Trophoblast cell (in vitro differentiated cells and primary cell): ENCODE results near the gene ECHDC3.
"Not testable (repeated sequence)": the region's sequence is repeated elsewhere in the genome, so short reads cannot be mapped to it uniquely, and the experiment has no call there.

Source experiments
- DNase-seq, 2 donors: peaks; one replicate each; pipeline ENCODE4 v3.0.0-alpha.2; 2016
- H2AFZ ChIP-seq: 2 replicates; pipeline ENCODE4 v1.6.1; 2013; ENCODE audit warnings: low read length, moderate library complexity, mild to moderate bottlenecking; ENCODE audit not compliant: insufficient read depth, poor library complexity
- H2AK5ac ChIP-seq: 2 replicates; pipeline ENCODE4 v1.6.1; 2013; ENCODE audit warnings: mild to moderate bottlenecking, low read length
- H2BK120ac ChIP-seq: 2 replicates; pipeline ENCODE4 v1.6.1; 2013; ENCODE audit warnings: low read length, mild to moderate bottlenecking, moderate library complexity; ENCODE audit not compliant: insufficient read depth, poor library complexity
- H2BK12ac ChIP-seq: 2 replicates; pipeline ENCODE4 v1.6.1; 2013; ENCODE audit warnings: mild to moderate bottlenecking, low read length, moderate library complexity
- H2BK5ac ChIP-seq: 2 replicates; pipeline ENCODE4 v1.6.1; 2013; ENCODE audit warnings: low read length, low read depth, moderate library complexity, mild to moderate bottlenecking; ENCODE audit not compliant: poor library complexity
- H3K14ac ChIP-seq: 2 replicates; pipeline ENCODE4 v1.6.1; 2013; ENCODE audit warnings: mild to moderate bottlenecking, low read length
- H3K18ac ChIP-seq: 2 replicates; pipeline ENCODE4 v1.6.1; 2013; ENCODE audit warnings: mild to moderate bottlenecking, low read length
- H3K23ac ChIP-seq: 2 replicates; pipeline ENCODE4 v1.6.1; 2013; ENCODE audit warnings: low read length
- H3K27ac ChIP-seq: 2 replicates; pipeline ENCODE4 v1.5.1; 2013; ENCODE audit warnings: low read depth, mild to moderate bottlenecking, inconsistent platforms, low read length, moderate library complexity
- H3K27me3 ChIP-seq: 2 replicates; pipeline ENCODE4 v1.6.1; 2013; ENCODE audit warnings: inconsistent platforms, mild to moderate bottlenecking, low read length, moderate library complexity; ENCODE audit not compliant: insufficient read depth
- H3K36me3 ChIP-seq, 2 experiments: 1 replicate in 1 of 2; 2 replicates in 1 of 2; pipeline ENCODE4 v1.6.1; 2013; ENCODE audit warnings: low read length in 2 of 2, mild to moderate bottlenecking in 2 of 2, moderate library complexity in 1 of 2; ENCODE audit not compliant: insufficient read depth in 2 of 2, control insufficient read depth in 1 of 2
- H3K4ac ChIP-seq: 2 replicates; pipeline ENCODE4 v1.6.1; 2013; ENCODE audit warnings: low read depth, mild to moderate bottlenecking, low read length, moderate library complexity
- H3K4me1 ChIP-seq, 2 experiments: 1 replicate in 1 of 2; 2 replicates in 1 of 2; pipeline ENCODE4 v1.6.1; 2013; ENCODE audit warnings: low read length in 2 of 2, mild to moderate bottlenecking in 2 of 2, moderate library complexity in 1 of 2; ENCODE audit not compliant: insufficient read depth in 2 of 2, control insufficient read depth in 1 of 2
- H3K4me2 ChIP-seq: 2 replicates; pipeline ENCODE4 v1.6.1; 2013; ENCODE audit warnings: inconsistent platforms, mild to moderate bottlenecking, low read length, moderate library complexity
- H3K4me3 ChIP-seq: 2 replicates; pipeline ENCODE4 v1.5.1; 2013; ENCODE audit warnings: mild to moderate bottlenecking, low read depth, low read length, inconsistent platforms
- H3K79me1 ChIP-seq: one replicate; pipeline ENCODE4 v1.6.1; 2013; ENCODE audit warnings: low read length
- H3K79me2 ChIP-seq: 2 replicates; pipeline ENCODE4 v1.6.1; 2013; ENCODE audit warnings: low read length, mild to moderate bottlenecking; ENCODE audit not compliant: control insufficient read depth, insufficient read depth, poor library complexity
- H3K9ac ChIP-seq: 2 replicates; pipeline ENCODE4 v1.6.1; 2013; ENCODE audit warnings: mild to moderate bottlenecking, low read length
- H3K9me3 ChIP-seq: 2 replicates; pipeline ENCODE4 v1.6.1; 2013; ENCODE audit warnings: low read depth, mild to moderate bottlenecking, control low read depth, inconsistent platforms, low read length; ENCODE audit not compliant: insufficient read depth
- H4K12ac ChIP-seq: 2 replicates; pipeline ENCODE4 v1.6.1; 2013; ENCODE audit warnings: low read depth, mild to moderate bottlenecking, low read length, moderate library complexity
- H4K8ac ChIP-seq: 2 replicates; pipeline ENCODE4 v1.6.1; 2013; ENCODE audit warnings: low read depth, mild to moderate bottlenecking, low read length, moderate library complexity
- H4K91ac ChIP-seq: one replicate; pipeline ENCODE4 v1.6.1; 2013; ENCODE audit warnings: low read depth, mild to moderate bottlenecking, low read length, moderate library complexity
- WGBS: extraction: QIAGEN DNeasy Blood & Tissue Kit; methylation state at CpG from one replicate; pipeline ENCODE4 v1.1.7; 2013; ENCODE audit warnings: missing lambda C conversion rate; ENCODE audit not compliant: insufficient read length, insufficient coverage; ENCODE audit errors: extremely low coverage; 5-methylcytosine and 5-hydroxymethylcytosine counted together

Gene ECHDC3

DNA sequence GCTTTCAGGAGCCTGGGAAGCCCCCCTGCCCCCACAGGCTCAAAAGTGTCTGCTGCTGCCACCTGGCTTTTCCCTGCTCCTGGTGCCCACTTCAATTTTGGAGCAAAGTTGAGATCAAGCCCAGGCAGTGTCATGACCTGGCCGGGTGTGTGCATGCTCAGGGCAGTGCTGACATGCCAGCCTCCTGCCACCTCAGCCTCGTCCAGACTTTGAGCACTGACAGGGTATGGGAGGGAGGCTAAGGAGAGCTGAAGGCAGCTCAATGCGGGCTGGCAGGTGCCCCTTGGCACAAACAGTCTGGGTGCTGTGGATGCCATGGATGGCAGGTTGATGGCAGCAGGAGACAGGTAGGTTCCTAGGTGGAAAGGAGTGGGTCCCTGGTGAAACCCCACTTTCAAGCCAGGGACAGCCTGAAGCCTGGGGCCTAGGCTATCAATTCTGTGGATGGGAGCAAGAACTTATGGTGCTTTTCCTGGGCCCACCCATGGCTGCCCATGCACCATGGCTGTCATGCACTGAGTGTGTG is 12.3 kb upstream of the ECHDC3 start:
- no peak overlapping the region for H2BK5ac ChIP-seq
- WGBS = no CpG with 5 or more reads among the region's 3 CpGs
- H3K36me3 ChIP-seq = no peaks in the 10 kb centered on the region
- no peak overlapping the region for H2BK120ac ChIP-seq
- H3K4me1 ChIP-seq = no peaks in the 10 kb centered on the region
- no peak overlapping the region for H3K4me2 ChIP-seq
- H3K18ac ChIP-seq = no peak overlapping the region
- H2BK12ac ChIP-seq = no peak overlapping the region
- no peak overlapping the region for H4K91ac ChIP-seq
- no peak for DNase-seq
- no peaks in the 10 kb centered on the region for H3K27me3 ChIP-seq
- H3K14ac ChIP-seq = no peak overlapping the region
- no peak overlapping the region for H4K8ac ChIP-seq
- no peak overlapping the region for H3K9ac ChIP-seq
- no peaks in the 10 kb centered on the region for H3K79me1 ChIP-seq
- peaks cover 10% of the 10 kb centered on the region for H3K9me3 ChIP-seq
- H3K4me3 ChIP-seq = no peak overlapping the region
- H3K4ac ChIP-seq = no peak overlapping the region
- no peak overlapping the region for H3K23ac ChIP-seq
- no peak overlapping the region for H2AFZ ChIP-seq
- no peak overlapping the region for H3K27ac ChIP-seq
- no peak overlapping the region for H2AK5ac ChIP-seq
- H3K79me2 ChIP-seq = no peaks in the 10 kb centered on the region
- no peak overlapping the region for H4K12ac ChIP-seq

DNA sequence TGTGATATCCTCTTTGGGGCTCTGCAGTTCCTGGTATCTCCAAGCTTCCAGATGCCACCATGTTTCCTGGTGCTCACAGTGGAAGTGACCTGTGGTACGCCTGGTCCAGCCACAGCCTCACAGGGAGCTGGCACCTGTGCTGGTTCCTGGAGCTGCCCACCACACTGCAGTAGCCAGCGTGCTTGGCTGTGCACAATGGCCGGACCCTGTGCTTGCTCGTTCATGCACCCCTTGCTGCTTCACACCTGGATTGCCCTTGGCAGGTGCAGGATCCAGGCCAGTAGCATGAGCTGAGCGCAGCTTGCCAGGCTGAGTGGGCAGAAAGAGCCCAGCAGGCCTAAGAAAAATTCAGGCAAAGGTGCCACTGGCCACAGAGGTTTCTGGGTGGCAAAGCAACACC is 11.4 kb upstream of the ECHDC3 start:
- DNase-seq = no peak
- Histone ChIP-seq H4K91ac (no peak overlapping the region), H3K4me3 (no peak overlapping the region), H3K79me2 (no peaks in the 10 kb centered on the region), H3K9ac (no peak overlapping the region), H3K27me3 (no peaks in the 10 kb centered on the region), H2BK5ac (no peak overlapping the region), H3K79me1 (no peaks in the 10 kb centered on the region), H2BK12ac (no peak overlapping the region), H2AFZ (no peak overlapping the region), H2BK120ac (no peak overlapping the region), H3K27ac (no peak overlapping the region), H3K18ac (no peak overlapping the region), H2AK5ac (no peak overlapping the region), H3K4ac (no peak overlapping the region), H3K14ac (no peak overlapping the region), H4K12ac (no peak overlapping the region), H3K4me2 (no peak overlapping the region), H3K23ac (no peak overlapping the region), H3K4me1 (no peaks in the 10 kb centered on the region), H4K8ac (no peak overlapping the region), H3K36me3 (no peaks in the 10 kb centered on the region), H3K9me3 (peaks cover 10% of the 10 kb centered on the region)
- WGBS = no CpG with 5 or more reads among the region's 5 CpGs

DNA sequence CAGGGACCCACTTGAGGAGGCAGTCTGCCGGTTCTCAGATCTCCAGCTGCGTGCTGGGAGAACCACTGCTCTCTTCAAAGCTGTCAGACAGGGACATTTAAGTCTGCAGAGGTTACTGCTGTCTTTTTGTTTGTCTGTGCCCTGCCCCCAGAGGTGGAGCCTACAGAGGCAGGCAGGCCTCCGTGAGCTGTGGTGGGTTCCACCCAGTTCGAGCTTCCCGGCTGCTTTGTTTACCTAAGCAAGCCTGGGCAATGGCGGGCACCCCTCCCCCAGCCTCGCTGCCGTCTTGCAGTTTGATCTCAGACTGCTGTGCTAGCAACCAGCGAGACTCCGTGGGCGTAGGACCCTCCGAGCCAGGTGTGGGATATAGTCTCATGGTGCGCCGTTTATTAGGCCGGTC is 5.4 kb upstream of the ECHDC3 start:
- not testable (repeated sequence) for H3K27me3 ChIP-seq, H3K18ac ChIP-seq, H2AK5ac ChIP-seq, H3K4ac ChIP-seq, H3K79me1 ChIP-seq, H4K12ac ChIP-seq, H2BK5ac ChIP-seq, H3K79me2 ChIP-seq, H2BK12ac ChIP-seq, DNase-seq, H2AFZ ChIP-seq, H4K8ac ChIP-seq, H3K4me1 ChIP-seq, H3K4me3 ChIP-seq, H3K9me3 ChIP-seq, H3K36me3 ChIP-seq, H3K27ac ChIP-seq, H3K9ac ChIP-seq, H4K91ac ChIP-seq, H2BK120ac ChIP-seq, H3K14ac ChIP-seq, H3K23ac ChIP-seq, H3K4me2 ChIP-seq
- no CpG with 5 or more reads among the region's 15 CpGs for WGBS

GRCh38 chr10:11737258-11738032 is 4.7 kb upstream of the ECHDC3 start:
- Histone ChIP-seq H3K18ac (peak overlapping the region; percentile 59), H4K91ac (peak overlapping the region; percentile 65), H2AFZ (peak overlapping the region; percentile 66), H3K14ac (peak overlapping the region; percentile 4), H2BK12ac (peak overlapping the region; percentile 38), H4K12ac (peak overlapping the region; percentile 87), H2AK5ac (peak overlapping the region; percentile 93), H4K8ac (peak overlapping the region; percentile 86), H3K4me2 (peak overlapping the region; percentile 52)
- not testable (repeated sequence) for DNase-seq, H3K4me3 ChIP-seq, H3K36me3 ChIP-seq, H3K79me1 ChIP-seq, H3K23ac ChIP-seq, H3K9ac ChIP-seq, H3K4ac ChIP-seq, H2BK5ac ChIP-seq, H3K27ac ChIP-seq, H2BK120ac ChIP-seq, H3K9me3 ChIP-seq, H3K79me2 ChIP-seq, H3K27me3 ChIP-seq, H3K4me1 ChIP-seq
- no CpG with 5 or more reads among the region's 27 CpGs for WGBS
